Activated CD4-positive, CD25-positive, alpha-beta regulatory T cell treated with anti-CD3 and anti-CD28 coated beads, Interleukin-2, amount 50 U/mL, for 72 hours (primary cell): ENCODE results near the gene TSNAXIP1.
"Not testable (repeated sequence)": the region's sequence is repeated elsewhere in the genome, so short reads cannot be mapped to it uniquely, and the experiment has no call there.

ENCODE experiments used
- DNase-seq: peaks from one replicate; pipeline ENCODE4 v3.0.0; 2021

The TSNAXIP1 gene

GRCh38 chr16:67837190-67837589, 30.5 kb downstream of the TSNAXIP1 start:
- not testable (repeated sequence) for DNase-seq

GRCh38 chr16:67837811-67838210, 31.1 kb downstream of the TSNAXIP1 start:
- no peak for DNase-seq

DNA sequence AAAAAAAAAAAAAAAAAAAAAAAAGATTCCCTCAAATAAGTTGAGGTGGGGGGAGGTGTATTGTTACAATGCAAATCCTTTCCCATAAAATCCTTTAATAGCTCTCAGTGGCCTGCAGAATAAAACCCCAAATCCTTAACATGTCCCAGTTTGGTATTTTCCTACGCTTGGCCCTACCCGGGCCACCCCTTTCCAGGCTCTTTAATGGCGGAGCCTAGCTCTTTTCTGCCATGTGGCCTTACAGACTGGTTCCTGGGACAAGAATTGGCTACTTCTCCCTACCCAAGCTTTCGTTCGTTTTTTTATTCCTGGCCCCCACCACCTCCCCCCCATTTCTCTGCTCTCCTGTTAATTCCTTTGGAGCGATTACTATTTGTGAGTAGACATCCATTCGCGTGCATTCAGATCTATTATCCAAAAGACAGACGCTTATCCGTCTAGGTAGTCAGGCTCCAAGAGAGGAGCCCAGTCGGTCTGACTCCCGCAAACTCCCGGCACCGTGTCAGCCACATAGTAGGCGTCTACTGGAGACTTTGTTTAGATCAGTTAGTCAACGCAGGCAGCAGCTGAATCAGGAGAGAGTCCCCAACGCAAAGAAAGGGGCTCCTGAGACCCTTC, 34.6 kb downstream of the TSNAXIP1 start:
- DNase-seq = no peak

- peak; percentile 93 for DNase-seq
Observed at GRCh38 chr16:67841816-67842508, 35.3 kb downstream of the TSNAXIP1 start, which contains the start of gene THAP11. Gene THAP11, plus strand, starts transcription at chr16:67842320. Its CDS starts 235 bp downstream, at chr16:67842555.

GRCh38 chr16:67842509-67843342, 36.0 kb downstream of the TSNAXIP1 start:
- DNase-seq = peak; percentile 53

DNA sequence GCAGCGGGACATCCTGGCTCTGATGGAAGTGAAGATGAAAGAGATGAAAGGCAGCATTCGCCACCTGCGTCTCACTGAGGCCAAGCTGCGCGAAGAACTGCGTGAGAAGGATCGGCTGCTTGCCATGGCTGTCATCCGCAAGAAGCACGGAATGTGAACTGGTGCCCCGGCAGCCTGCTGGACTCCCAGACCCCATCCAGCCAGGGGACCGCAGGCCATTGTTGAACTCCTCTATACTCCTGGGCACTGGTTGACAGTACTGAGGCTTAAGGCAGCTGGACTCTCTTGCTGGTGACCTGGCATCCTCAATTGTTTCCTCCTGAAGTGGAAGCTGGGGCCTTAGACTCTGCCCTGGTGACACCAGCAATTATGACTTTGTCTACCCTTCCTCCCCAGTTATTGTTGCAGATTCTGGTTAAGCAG, 36.7 kb downstream of the TSNAXIP1 start:
- DNase-seq = no peak

GRCh38 chr16:67844497-67844896, 37.8 kb downstream of the TSNAXIP1 start:
- no peak for DNase-seq

GRCh38 chr16:67845291-67846062, 38.8 kb downstream of the TSNAXIP1 start:
- no peak for DNase-seq

- no peak for DNase-seq
Observed at GRCh38 chr16:67846063-67846319, 39.3 kb downstream of the TSNAXIP1 start.

DNA sequence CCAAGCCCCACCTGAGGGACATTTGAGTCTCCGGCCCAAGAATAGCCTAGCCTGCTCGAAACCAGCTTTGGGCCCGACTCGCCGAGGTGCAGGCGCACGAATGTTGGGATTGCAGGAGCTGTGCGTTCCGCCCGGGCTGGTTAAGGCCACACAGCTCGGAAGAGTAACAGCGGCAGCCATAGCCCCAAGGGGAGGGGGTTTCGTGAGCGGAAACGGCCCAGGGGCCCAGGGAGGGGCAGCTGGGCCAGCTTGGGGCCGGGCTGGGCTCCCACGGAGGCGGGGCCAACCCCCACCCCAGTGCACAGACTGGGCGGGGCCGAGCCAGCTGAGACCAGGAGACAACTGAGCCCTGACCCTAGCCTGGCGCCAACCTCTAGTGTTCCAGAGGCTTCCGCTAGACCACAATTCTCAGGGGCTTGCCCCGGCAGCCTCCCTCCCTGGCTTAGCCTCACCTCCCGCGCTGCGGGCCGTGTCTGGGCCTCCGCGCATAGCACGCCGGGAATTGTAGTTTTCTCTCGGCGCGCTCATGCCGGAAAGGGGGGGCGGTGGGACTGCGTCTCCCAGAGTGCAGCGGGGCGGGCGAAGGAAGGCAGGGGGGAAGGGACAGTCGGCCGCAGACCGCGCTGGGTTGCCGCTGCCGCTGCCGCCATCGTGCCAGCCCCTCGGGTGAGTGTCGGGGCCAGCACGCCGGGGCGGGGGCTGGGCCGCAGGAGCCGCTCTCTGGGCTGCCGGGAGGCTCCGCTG, 39.8 kb downstream of the TSNAXIP1 start, which contains the start of gene NUTF2:
Gene NUTF2, plus strand, starts transcription at position 614 of the 744 bp plus-strand sequence. CDS start 18,198 bp downstream, outside the sequence.
- DNase-seq = peak; percentile 96

DNA sequence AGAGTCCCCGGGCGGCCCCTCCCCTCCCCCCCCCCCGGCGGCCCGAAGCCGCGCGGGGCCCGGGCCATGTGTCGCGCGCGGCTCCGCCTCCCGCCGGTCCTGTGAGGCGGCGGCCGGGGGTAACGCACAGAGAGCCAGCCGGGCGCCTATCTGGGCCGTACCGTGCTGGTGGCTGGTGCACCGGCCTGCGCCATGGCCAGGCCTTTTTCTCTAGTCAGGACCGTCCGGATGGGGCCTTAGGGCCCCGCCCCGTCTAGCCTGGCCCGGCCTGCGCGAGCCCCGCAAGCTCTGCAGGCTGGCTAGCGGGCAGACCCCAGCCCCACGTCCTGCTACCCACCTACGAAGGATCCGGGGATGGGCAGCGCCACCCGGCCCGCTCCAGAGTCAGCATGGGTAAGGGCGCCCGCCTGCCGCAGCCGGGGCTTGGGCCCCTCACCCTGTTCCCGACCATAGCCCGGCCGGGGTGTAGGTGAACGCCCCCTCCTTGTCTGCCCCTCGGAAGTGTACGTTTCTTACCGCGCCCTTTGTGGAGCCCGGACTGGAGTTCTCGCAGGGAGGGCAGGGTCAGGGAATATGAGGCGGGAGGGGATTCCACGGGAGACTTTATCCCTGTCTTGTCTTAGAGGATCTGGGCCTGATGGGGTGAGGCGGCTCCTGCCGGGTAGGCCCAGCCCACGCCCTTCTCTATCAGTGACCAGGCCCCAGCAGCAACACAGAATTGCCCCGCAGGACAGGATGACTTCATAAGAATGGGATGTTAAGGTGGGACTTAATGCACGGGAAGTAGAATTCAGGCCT, 40.6 kb downstream of the TSNAXIP1 start, which contains the start of gene CENPT:
Gene CENPT, minus strand, starts transcription at position 630 of the 798 bp plus-strand sequence. CDS start 13,834 bp downstream, outside the sequence.
- DNase-seq = no peak

DNA sequence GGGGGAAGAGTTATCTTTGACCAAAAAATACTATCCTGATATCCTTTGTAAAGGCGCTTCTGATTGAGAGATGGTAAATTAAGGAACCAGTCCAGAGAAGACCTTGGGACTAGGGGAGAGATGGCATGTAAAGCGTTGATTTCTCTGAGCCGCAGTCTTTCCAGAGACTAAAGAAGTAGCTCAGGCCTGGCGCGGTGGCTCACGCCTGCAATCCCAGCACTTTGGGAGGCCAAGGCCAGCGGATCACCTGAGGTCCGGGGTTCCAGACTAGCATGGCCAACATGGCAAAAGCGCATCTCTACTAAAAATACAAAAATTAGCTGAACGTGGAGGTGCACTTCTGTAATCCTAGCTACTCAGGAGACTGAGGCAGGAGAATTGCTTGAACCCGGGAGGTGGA, 41.4 kb downstream of the TSNAXIP1 start:
- no peak for DNase-seq

- DNase-seq = no peak
Observed at GRCh38 chr16:67853670-67854069, 47.0 kb downstream of the TSNAXIP1 start.

DNA sequence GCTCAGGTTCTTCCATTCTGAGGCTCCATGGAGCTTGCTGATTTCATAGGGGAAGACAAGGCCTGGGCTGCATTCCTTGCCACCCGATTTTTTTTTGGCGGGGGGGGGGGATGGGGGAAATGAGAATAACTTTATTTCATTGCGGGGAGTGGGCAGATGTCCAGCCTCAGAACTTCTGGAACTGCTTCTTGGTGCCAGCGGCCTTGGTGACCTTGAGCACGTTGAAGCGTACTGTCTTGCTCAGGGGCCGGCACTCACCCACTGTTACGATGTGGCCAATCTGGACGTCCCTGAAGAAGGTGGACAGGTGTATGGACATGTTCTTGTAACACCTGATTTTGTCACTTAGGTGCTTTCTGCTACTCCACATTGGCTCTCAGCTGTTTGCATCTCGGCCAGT, 49.1 kb downstream of the TSNAXIP1 start:
- DNase-seq = no peak

- no peak for DNase-seq
Observed at GRCh38 chr16:67856927-67857546, 50.3 kb downstream of the TSNAXIP1 start.

DNA sequence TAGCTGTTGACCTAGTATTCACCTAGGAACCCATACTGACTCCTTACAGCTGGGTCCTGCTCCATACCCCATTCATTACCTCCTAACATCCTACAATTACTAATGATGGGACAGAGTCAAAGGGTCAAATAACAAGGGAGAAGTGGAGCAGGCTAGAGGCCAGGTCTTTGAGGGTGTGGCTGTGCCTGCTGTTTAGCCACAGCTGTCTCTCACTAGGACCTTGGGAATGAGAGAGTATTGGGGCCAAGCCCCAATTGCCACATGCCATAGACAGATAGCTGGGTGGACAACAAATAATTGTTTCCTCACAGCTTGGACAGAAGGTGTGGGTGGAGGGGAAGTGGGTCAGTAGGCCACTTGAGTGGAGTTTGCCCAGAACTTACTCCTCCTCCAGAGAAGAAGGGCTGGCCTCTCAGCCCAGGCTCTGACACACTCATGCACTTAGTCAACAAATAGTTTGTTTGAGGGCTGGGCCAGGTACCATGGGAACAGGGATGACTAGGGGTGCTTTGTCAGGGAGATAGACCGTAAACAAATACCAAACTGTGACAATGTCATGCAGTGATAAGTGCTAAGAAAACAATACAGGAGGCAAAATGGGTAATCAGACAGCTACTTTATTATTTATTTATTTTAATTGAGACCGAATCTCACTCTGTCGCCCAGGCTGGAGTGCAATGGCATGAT, 51.0 kb downstream of the TSNAXIP1 start:
- DNase-seq = no peak

DNA sequence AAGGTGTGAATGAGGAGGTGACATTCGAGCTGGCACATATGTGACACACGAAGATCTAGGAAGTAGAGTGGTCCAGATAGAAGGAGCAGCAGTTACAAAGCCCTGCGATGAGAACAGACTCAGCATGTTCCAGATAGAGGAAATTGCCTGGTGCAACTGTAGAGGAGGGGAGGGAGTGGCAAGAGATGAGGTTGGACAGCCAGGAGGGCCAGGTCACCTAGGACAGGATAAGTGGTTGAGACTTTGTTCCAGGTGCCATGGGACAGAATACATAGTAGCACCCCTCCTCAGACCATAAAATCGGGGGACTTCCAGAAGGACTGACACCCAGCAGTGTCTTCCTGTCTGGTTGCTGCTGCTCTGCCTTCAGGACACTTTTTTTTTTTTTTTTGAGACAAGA, 51.8 kb downstream of the TSNAXIP1 start:
- DNase-seq = no peak

GRCh38 chr16:67860589-67861398, 54.1 kb downstream of the TSNAXIP1 start:
- no peak for DNase-seq

GRCh38 chr16:67861877-67862276, 55.2 kb downstream of the TSNAXIP1 start:
- no peak for DNase-seq
